HG03159 (cell line): ENCODE results near the gene ADAM8.

Source experiments
- ATAC-seq: cut with Tn5 transposase; IDR thresholded peaks from one replicate; pipeline ENCODE4 v1.9.1; 2021; ENCODE audit warnings: mild to moderate bottlenecking, moderate library complexity; ENCODE audit not compliant: unreplicated experiment

ADAM8 gene

DNA sequence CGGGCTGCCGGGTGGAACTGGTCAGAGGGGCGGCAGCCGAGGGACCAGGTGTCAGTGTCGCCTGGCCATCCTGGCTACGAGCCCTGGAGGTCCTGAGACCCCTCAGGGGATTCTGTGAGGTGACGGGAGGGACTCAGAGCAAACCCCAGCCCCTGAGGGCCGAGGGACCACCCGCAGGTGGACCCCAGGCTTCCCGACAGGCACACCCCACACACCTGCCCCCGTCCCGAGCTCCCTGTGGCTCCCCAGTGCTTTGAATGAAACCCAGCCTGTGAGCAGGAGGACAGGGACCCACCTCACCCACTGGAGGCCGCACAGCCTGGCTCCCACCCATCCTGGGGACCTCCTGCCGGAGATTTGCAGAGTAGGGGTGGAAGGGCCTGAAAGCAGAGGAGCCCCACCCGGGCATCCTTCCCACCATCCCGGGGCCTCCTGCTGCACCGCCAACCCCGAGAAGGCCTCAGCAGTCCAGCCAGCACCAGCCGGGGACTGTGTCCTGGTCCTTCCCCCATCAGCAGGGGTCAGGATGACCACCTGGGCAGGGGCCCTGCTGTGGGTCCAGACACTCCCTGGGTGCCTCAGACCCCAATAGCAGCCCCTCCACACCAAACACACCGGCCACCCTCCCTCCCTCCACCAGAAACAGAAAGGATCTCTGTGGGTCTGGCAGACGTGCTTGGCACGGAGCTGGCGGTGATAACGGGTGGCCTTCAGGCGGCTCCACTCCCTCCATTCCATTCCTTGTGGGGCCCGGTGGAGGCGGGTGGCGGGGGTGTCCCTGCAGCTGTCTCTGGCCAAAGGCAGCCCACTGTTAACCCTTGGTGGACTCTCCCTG is 25.1 kb downstream of the ADAM8 start:
- no peak for ATAC-seq

DNA sequence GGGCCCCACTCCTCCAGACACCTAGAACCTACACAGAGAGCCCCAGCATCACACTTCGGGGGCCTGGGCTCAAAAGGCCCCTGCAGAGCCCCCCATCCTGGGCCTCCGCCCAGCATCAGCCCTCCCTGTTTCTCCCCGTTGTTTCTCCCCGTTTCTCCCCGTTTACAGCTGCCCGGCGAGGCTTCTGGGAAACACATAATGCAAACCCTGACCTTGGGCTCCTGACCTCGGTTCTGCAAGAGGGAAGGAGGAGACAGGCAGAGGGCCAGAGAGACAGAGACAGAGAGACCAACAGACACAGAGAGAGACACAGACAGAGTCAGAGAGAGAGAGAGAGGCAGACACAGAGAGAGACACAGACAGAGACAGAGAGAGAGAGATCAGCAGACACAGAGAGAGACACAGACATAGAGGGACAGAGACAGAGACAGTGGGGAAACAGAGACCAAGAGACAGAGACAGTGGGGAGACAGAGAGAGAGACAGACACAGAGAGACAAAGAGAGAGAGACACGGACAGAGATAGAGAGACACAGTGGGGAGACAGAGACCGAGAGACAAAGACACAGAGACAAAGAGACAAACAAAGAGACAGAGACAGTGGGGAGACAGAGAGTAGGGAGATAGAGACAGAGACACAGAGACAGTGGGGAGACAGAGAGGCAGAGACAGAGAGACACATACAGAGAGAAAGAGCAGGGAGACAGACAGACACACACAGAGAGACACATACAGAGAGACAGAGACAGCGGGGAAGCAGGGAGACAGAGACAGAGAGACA is 26.5 kb downstream of the ADAM8 start:
- ATAC-seq = no peak

- no peak for ATAC-seq
These were observed 27.4 kb downstream of the ADAM8 start for GRCh38 chr10:133249094-133249780.

- no peak for ATAC-seq
These were observed 28.3 kb downstream of the ADAM8 start for GRCh38 chr10:133248334-133248715.

GRCh38 chr10:133247681-133248333 is 28.9 kb downstream of the ADAM8 start:
- no peak for ATAC-seq

DNA sequence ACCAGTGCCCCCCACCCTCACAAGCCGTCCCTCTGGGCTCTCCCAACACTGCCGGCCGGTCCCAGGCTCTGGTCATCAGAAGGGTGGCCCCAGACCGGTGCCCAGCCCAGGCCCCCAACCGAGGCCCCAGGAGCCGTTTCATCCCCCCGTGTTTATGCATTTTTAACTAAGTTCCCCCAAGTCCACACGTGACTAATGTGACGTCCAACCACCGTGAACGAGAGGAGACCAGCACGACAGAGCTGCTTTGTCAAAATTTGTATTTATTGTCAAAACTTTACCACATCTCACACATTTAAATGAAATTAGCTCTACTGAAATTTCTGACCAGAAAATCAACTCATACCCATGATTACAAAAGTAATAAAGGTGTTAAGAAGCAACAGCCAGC is 30.4 kb downstream of the ADAM8 start:
- ATAC-seq = no peak

DNA sequence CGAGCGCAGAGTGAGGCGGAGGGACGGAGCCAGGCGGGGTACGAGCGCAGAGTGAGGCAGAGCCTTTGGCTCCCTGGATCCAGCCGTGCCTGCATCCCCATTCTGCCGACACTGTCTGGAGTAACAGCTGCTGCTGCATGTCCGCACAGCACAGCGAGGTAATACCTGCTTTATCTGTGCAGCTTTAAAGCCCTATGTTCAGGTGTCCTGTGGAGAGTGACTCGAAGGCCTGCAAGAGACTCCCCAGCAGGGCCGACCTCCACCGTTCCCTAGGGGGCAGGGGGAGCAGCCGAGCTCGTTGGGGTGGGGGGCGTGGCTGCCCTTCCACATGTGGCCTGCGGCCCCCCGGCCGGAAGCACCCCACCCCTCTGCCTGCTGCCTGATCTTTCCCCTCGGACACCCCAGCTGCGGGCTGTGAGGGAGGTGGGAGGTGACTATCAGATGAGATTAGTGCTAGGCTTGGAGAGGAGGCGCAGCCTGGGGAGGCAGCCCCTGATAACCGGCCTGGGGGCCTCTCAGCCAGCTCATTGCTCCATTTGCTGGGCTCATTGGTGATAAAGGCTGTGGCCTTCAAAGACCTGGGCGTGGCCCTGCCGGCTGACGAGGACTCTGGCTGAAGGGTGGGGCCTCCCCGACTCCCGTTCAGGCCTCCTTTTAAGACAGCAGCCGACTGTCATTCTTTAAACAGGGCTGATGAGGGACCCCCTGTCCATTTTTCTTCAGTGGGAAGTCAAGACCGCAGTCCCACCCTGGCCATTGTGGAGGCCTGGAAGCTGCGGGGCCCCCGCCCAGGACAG is 31.0 kb downstream of the ADAM8 start:
- ATAC-seq = no peak

DNA sequence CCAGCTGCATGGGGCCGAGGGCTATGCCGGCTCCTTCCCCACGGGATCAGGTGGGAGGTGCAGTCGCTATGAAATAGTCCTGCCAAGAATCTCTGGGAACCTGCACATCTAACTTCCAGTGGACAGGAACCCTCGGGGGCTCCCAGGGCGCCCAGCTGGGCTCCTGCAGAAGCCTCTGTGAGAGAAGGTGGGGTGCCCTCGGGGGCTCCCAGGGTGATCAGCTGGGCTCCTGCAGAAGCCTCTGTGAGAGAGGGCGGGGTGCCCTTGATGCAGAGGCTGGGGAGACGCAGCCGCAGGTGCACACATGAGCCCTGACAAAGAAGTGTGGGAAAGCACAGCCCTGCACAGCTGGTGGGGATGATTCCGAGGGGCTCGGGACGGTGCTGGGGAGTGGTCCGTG is 33.1 kb downstream of the ADAM8 start:
- no peak for ATAC-seq

- no peak for ATAC-seq
These were observed 33.9 kb downstream of the ADAM8 start for GRCh38 chr10:133242611-133243356.

DNA sequence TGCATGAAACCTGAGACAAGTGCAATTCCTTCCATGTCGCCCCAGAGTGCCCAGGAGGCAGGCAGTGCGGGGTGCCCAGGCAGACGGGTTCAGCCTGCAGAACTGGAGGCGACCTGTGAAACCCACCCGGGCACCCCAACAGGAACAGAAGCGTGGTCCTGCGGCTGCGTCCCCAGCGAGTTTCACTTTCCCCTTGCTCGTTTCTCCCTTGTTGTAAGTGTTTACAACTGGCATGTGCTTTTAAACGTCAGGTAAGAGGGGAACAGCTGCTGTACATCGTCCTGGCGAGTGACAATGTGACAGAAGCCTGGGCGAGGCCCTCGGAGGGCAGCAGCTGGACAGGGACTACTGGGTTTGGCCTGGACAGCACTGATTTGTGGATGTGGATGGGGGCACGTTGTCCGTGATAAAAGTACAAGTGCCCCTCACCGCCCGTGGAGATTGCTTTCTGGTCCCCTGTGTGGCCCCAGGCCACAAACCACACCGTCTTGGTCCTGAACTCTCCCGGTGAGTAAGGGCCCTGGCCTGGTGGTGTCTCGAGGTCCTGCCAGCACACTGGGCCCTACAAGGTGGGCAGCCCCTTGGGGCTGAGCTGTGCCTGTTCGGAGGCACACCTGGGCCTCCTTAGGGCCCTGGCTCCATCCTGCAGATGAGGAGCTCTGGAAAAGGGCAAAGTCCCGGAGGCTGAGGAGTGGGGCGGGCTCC is 35.0 kb downstream of the ADAM8 start:
- no peak for ATAC-seq

DNA sequence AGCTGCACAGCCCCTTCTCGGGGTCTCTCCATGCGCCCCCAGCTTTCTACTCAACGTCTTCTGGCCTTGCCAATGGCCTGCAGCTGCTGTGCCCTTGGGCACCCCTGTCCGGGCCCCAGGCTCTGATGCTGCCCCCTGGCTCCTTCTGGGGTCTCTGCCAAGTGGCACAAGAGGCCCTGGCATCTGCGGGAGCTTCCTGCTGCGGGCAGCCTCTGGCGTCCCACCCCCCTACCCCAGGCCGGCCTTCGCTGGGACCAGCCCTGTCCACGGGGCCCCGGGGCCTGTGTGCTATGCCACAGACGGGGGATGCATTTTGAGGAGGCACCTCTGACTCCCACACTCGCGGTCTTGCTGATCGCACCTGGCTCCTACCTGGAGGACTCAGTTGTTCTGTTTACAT is 36.7 kb downstream of the ADAM8 start:
- ATAC-seq = no peak

DNA sequence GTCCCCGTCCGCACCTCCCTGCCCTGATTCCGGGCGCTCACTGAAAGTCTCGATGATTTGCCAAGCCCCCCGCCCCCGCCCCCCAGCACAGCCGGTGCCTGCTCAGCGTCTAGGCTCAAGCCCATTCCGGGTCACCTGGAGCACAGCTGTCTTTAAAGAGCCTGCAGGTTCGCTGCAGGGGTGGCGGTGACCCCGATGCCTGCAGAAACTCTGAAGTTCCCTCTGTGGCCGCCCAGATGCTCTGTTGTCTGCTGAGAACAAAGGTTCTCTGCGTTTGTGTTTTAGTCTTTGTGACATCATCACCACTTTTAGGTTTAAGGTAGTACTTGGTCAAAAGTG is 38.2 kb downstream of the ADAM8 start:
- no peak for ATAC-seq

- no peak for ATAC-seq
These were observed 38.8 kb downstream of the ADAM8 start, which contains the start of gene VENTX for GRCh38 chr10:133237588-133238465. Gene VENTX (plus strand): TSS chr10:133237855. CDS start chr10:133237915, 60 bp downstream.

DNA sequence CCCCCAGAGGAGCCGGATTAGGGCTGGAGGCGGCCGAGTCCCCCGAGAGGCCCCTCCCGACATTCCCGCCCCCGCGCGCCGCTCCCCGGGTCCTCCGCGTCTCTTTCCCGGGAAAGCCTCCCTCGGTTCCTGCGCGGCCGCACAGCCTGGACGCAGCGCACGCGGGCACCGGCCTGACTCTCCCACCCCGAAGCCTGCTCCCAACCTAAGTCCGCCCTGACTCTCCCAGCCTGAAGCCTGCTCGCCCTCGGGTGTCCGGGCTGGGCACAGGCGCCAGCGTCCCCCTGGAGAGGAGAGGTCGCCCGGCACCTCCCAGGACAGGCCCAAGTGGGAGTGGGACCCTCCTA is 39.5 kb downstream of the ADAM8 start:
- ATAC-seq = no peak

GRCh38 chr10:133236401-133237240 is 40.0 kb downstream of the ADAM8 start:
- no peak for ATAC-seq

GRCh38 chr10:133235932-133236331 is 40.7 kb downstream of the ADAM8 start:
- ATAC-seq = no peak

DNA sequence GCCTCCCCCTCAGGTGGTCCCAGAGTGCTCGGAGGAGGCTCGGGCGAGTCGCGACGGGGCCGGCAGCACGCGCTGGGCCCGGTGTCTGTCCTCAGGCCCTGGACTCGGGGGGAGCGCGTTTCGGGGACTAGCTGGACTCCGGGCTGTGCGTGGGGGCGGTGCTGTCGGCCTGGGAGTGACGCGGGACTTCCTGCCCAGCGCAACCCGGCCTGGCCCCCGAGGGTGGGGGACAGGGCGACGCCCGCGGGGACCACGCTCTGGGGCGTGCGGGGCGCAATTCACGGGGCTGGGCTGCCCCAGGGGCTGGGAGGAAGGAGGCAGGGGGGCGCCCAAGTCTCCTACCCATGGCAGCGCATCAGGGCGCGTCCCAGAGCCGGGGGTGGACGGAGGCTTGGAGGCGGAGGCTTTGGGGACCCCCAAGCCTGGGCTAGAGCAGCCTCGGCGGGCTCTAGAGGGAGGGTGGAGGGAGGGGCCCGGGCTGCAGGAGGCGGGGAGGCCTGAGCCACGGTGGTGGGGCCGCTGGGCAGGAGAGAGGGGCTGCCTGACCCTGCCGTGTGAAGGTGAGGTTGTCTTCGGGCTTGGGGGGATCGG is 41.3 kb downstream of the ADAM8 start:
- ATAC-seq = no peak
